Erythroblast (primary cell): ENCODE data around the gene POLR1A.

Experiments used
- DNase-seq, 2 experiments: peaks; one replicate each; lab custom pipeline; 2025; lab: John Stamatoyannopoulos, UW
- GATA1 ChIP-seq: IDR thresholded peaks from 2 replicates; pipeline ENCODE4 v1.6.1; 2011; ENCODE audit warnings: low read depth, mild to moderate bottlenecking, control low read depth, low read length, moderate library complexity
- POLR2A ChIP-seq: IDR thresholded peaks from 2 replicates; pipeline ENCODE4 v1.6.1; 2011; ENCODE audit warnings: mild to moderate bottlenecking, low read length

The POLR1A gene

GRCh38 chr2:86035883-86036668, 69.6 kb downstream of the POLR1A start:
- TF ChIP-seq POLR2A (no peak), GATA1 (no peak)
- DNase-seq: peak; percentile 66 to 68

GRCh38 chr2:86035376-86035882, 70.3 kb downstream of the POLR1A start:
- no peak for TF ChIP-seq POLR2A
- TF ChIP-seq GATA1: no peak
- DNase-seq: no peak

GRCh38 chr2:86033751-86034692, 71.7 kb downstream of the POLR1A start:
- TF ChIP-seq POLR2A (no peak), GATA1 (no peak)
- DNase-seq: no peak

GRCh38 chr2:86032861-86033595, 72.7 kb downstream of the POLR1A start:
- DNase-seq: no peak
- no peak for TF ChIP-seq GATA1
- TF ChIP-seq POLR2A: no peak

- no peak for DNase-seq
- TF ChIP-seq GATA1: no peak
- TF ChIP-seq POLR2A: no peak
Observed at GRCh38 chr2:86031606-86032005, 74.1 kb downstream of the POLR1A start.

- TF ChIP-seq GATA1: no peak
- TF ChIP-seq POLR2A: no peak
- no peak for DNase-seq
Observed at GRCh38 chr2:86031151-86031550, 74.5 kb downstream of the POLR1A start.

- no peak for TF ChIP-seq POLR2A
- TF ChIP-seq GATA1: no peak
- DNase-seq: no peak
Observed at GRCh38 chr2:86029873-86030272, 75.8 kb downstream of the POLR1A start.

- TF ChIP-seq POLR2A (no peak), GATA1 (no peak)
- DNase-seq: no peak
Observed at GRCh38 chr2:86028766-86029381, 76.8 kb downstream of the POLR1A start.

GRCh38 chr2:86027922-86028765, 77.5 kb downstream of the POLR1A start:
- TF ChIP-seq POLR2A (no peak), GATA1 (no peak)
- DNase-seq: no peak

- no peak for DNase-seq
- TF ChIP-seq POLR2A (no peak), GATA1 (no peak)
Observed at GRCh38 chr2:86027196-86027921, 78.3 kb downstream of the POLR1A start.

GRCh38 chr2:86026744-86027065, 79.0 kb downstream of the POLR1A start:
- TF ChIP-seq GATA1: no peak
- DNase-seq: no peak

GRCh38 chr2:86025976-86026743, 79.5 kb downstream of the POLR1A start:
- no peak for DNase-seq
- TF ChIP-seq POLR2A (no peak), GATA1 (no peak)
